ENCODE results near the gene BEST1.

- TF ChIP-seq CTCF (IDR thresholded peaks at IDR 0.05; ENCODE audit: low read length) (no peak), EZH2 (IDR thresholded peaks at IDR 0.05; ENCODE audit: borderline replicate concordance, low read length) (no peak)
Measured at GRCh38 chr11:61907871-61908729, 42.1 kb upstream of the BEST1 start.

Data from OCI-LY1 (cell line).